H9 (cell line): ENCODE results near the gene C1QL4. TPM values are rescaled to one million over a fixed set of nuclear protein-coding genes. Genes with fewer than 3 reads are reported as not detected.

Source experiments
- DNase-seq: peaks from one replicate; pipeline ENCODE4 v3.0.0-alpha.2; 2017
- H2AFZ ChIP-seq: one replicate; pipeline ENCODE4 v1.6.1; 2013; ENCODE audit warnings: mild to moderate bottlenecking, low read length, control low read depth, moderate library complexity
- H2AK5ac ChIP-seq: 2 replicates; pipeline ENCODE4 v1.6.1; 2013; ENCODE audit warnings: low read length, control low read depth, mixed read lengths; ENCODE audit not compliant: insufficient read length
- H2BK120ac ChIP-seq: one replicate; pipeline ENCODE4 v1.6.1; 2013; ENCODE audit warnings: low read depth, mild to moderate bottlenecking, low read length, control low read depth, inconsistent platforms; ENCODE audit not compliant: poor library complexity, severe bottlenecking
- H2BK12ac ChIP-seq: 2 replicates; pipeline ENCODE4 v1.6.1; 2013; ENCODE audit warnings: low read length, control low read depth, mixed read lengths, low read depth; ENCODE audit not compliant: insufficient read length
- H2BK15ac ChIP-seq: 2 replicates; pipeline ENCODE4 v1.6.1; 2013; ENCODE audit warnings: low read depth, low read length, control low read depth
- H2BK20ac ChIP-seq: one replicate; pipeline ENCODE4 v1.6.1; 2013; ENCODE audit warnings: low read depth, mild to moderate bottlenecking, low read length, control low read depth, inconsistent platforms; ENCODE audit not compliant: poor library complexity, severe bottlenecking
- H2BK5ac ChIP-seq: 2 replicates; pipeline ENCODE4 v1.6.1; 2013; ENCODE audit warnings: low read length, control low read depth, mixed read lengths; ENCODE audit not compliant: insufficient read length
- H3K14ac ChIP-seq: 2 replicates; pipeline ENCODE4 v1.6.1; 2013; ENCODE audit warnings: low read length, control low read depth; ENCODE audit not compliant: insufficient read depth
- H3K18ac ChIP-seq: 2 replicates; pipeline ENCODE4 v1.6.1; 2013; ENCODE audit warnings: low read depth, mild to moderate bottlenecking, mixed read lengths, low read length, control low read depth; ENCODE audit not compliant: insufficient read length
- H3K23ac ChIP-seq: 2 replicates; pipeline ENCODE4 v1.6.1; 2013; ENCODE audit warnings: low read length, control low read depth, mixed read lengths, low read depth; ENCODE audit not compliant: insufficient read length
- H3K23me2 ChIP-seq: 2 replicates; pipeline ENCODE4 v1.6.1; 2013; ENCODE audit warnings: low read depth, mild to moderate bottlenecking, mixed read lengths, low read length, control low read depth; ENCODE audit not compliant: insufficient read length, poor library complexity, severe bottlenecking
- H3K27ac ChIP-seq: 2 replicates; pipeline ENCODE4 v1.5.1; 2013; ENCODE audit warnings: low read length, control low read depth, mixed read lengths, low read depth; ENCODE audit not compliant: insufficient read length
- H3K27me3 ChIP-seq: 2 replicates; pipeline ENCODE4 v1.6.1; 2013; ENCODE audit warnings: low read length, control low read depth, inconsistent platforms; ENCODE audit not compliant: insufficient read depth
- H3K4ac ChIP-seq: 2 replicates; pipeline ENCODE4 v1.6.1; 2013; ENCODE audit warnings: low read depth, mild to moderate bottlenecking, control low read depth, inconsistent platforms, low read length, moderate library complexity
- H3K4me1 ChIP-seq: 2 replicates; pipeline ENCODE4 v1.6.1; 2013; ENCODE audit warnings: low read length, control low read depth, inconsistent platforms; ENCODE audit not compliant: insufficient read depth
- H3K4me2 ChIP-seq: 2 replicates; pipeline ENCODE4 v1.6.1; 2013; ENCODE audit warnings: low read length, control low read depth, mixed read lengths; ENCODE audit not compliant: insufficient read length, insufficient read depth
- H3K56ac ChIP-seq: 2 replicates; pipeline ENCODE4 v1.6.1; 2013; ENCODE audit warnings: low read depth, mild to moderate bottlenecking, mixed read lengths, low read length, control low read depth; ENCODE audit not compliant: insufficient read length
- H3K79me1 ChIP-seq: 2 replicates; pipeline ENCODE4 v1.6.1; 2013; ENCODE audit warnings: low read depth, mild to moderate bottlenecking, moderate library complexity, low read length, control low read depth, inconsistent platforms; ENCODE audit not compliant: insufficient read depth, poor library complexity, severe bottlenecking
- H3K79me2 ChIP-seq: 2 replicates; pipeline ENCODE4 v1.6.1; 2013; ENCODE audit warnings: low read length, control low read depth, inconsistent platforms; ENCODE audit not compliant: insufficient read depth
- H3K9ac ChIP-seq: 2 replicates; pipeline ENCODE4 v1.6.1; 2013; ENCODE audit warnings: low read length, control low read depth, mixed read lengths; ENCODE audit not compliant: insufficient read length; ENCODE audit errors: extremely low read depth
- H3K9me3 ChIP-seq: one replicate; pipeline ENCODE4 v1.6.1; 2013; ENCODE audit warnings: low read depth, low read length, inconsistent platforms; ENCODE audit not compliant: control insufficient read depth
- H3T11ph ChIP-seq: one replicate; pipeline ENCODE4 v1.6.1; 2013; ENCODE audit warnings: mild to moderate bottlenecking, low read length, control low read depth, inconsistent platforms
- H4K20me1 ChIP-seq: one replicate; pipeline ENCODE4 v1.6.1; 2013; ENCODE audit not compliant: control insufficient read depth, insufficient read length, insufficient read depth
- H4K5ac ChIP-seq: 2 replicates; pipeline ENCODE4 v1.6.1; 2013; ENCODE audit warnings: low read depth, mild to moderate bottlenecking, mixed read lengths, low read length, control low read depth; ENCODE audit not compliant: insufficient read length
- H4K8ac ChIP-seq: replicated peaks from 2 replicates; pipeline ENCODE4 v1.6.1; 2013; ENCODE audit warnings: low read length, control low read depth, mixed read lengths, low read depth; ENCODE audit not compliant: insufficient read length
- H4K91ac ChIP-seq: 2 replicates; pipeline ENCODE4 v1.6.1; 2013; ENCODE audit warnings: low read depth, mild to moderate bottlenecking, moderate library complexity, mixed read lengths, low read length, control low read depth; ENCODE audit not compliant: insufficient read length
- H3K27ac Mint-ChIP-seq, 3 experiments: 2 replicates in 2 of 3; 3 replicates in 1 of 3; pipeline ENCODE4 v1.8.0; 2020 to 2021; ENCODE audit warnings: mixed read lengths in 3 of 3, mild to moderate bottlenecking in 1 of 3, moderate library complexity in 1 of 3
- H3K27me3 Mint-ChIP-seq: 2 replicates; pipeline ENCODE4 v1.8.0; 2021; ENCODE audit warnings: low read depth, mild to moderate bottlenecking, moderate library complexity, mixed read lengths
- H3K36me3 Mint-ChIP-seq, 3 experiments: 2 replicates in 2 of 3; 3 replicates in 1 of 3; pipeline ENCODE4 v1.8.0; 2020 to 2021; ENCODE audit warnings: low read depth in 3 of 3, mixed read lengths in 3 of 3; ENCODE audit not compliant: insufficient read depth in 1 of 3
- H3K4me1 Mint-ChIP-seq, 2 experiments: 2 replicates each; pipeline ENCODE4 v1.8.0; 2020; ENCODE audit warnings: mixed read lengths in 2 of 2
- H3K4me3 Mint-ChIP-seq, 2 experiments: 2 replicates in 1 of 2; 3 replicates in 1 of 2; pipeline ENCODE4 v1.8.0; 2020 to 2021; ENCODE audit warnings: mild to moderate bottlenecking in 2 of 2, mixed read lengths in 2 of 2, moderate library complexity in 1 of 2
- H3K9me3 Mint-ChIP-seq, 2 experiments: 2 replicates in 1 of 2; 3 replicates in 1 of 2; pipeline ENCODE4 v1.8.0; 2020; ENCODE audit warnings: mild to moderate bottlenecking in 2 of 2, mixed read lengths in 2 of 2, moderate library complexity in 1 of 2
- WGBS: extraction: QIAGEN DNeasy Blood & Tissue Kit; methylation state at CpG from one replicate; pipeline ENCODE4 v1.1.7; 2013; ENCODE audit warnings: missing lambda C conversion rate, low lambda C conversion rate, mixed read lengths; ENCODE audit not compliant: insufficient read length; ENCODE audit errors: extremely low coverage; 5-methylcytosine and 5-hydroxymethylcytosine counted together
- total RNA-seq: library from RNA; stranded (reverse); gene quantifications from 2 replicates; pipeline ENCODE4 v1.2.1, GENCODE V29; 2021
- TF ChIP-seq, protein P1 (sequence below): fragments of 200-600 bp; sonication (generic); conservative IDR thresholded peaks from 3 replicates; pipeline ENCODE4 v1.8.0; 2021; ENCODE audit warnings: antibody characterized with exemption, mild to moderate bottlenecking

The C1QL4 gene
- total RNA-seq, 1 experiment from 2014 or later = 1.9 TPM

DNA sequence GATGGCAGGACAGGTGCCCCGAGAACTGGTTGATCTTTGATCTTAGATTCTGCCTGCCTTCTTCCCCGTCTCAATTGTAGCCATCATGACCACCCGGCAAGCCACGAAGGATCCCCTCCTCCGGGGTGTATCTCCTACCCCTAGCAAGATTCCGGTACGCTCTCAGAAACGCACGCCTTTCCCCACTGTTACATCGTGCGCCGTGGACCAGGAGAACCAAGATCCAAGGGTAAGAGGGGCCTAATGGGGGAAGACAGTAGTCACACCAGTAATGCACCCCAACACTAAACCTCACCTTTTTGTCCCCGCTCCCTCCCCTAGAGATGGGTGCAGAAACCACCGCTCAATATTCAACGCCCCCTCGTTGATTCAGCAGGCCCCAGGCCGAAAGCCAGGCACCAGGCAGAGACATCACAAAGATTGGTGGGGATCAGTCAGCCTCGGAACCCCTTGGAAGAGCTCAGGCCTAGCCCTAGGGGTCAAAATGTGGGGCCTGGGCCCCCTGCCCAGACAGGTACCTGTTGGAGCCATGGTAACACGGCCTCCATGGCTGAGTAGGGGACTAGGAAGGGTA lies 13.4 kb downstream of the C1QL4 start:
- H3K9me3 Mint-ChIP-seq = no peaks in the 10 kb centered on the region
- Histone ChIP-seq H2BK120ac (no peak overlapping the region), H3K27ac (no peak overlapping the region), H4K8ac (no peak overlapping the region), H4K20me1 (no peaks in the 10 kb centered on the region), H2BK12ac (no peak overlapping the region), H3K4ac (no peak overlapping the region), H3K79me1 (peaks cover 3% of the 10 kb centered on the region), H2BK5ac (no peak overlapping the region), H3K18ac (no peak overlapping the region), H3K4me1 (no peaks in the 10 kb centered on the region), H4K91ac (no peak overlapping the region), H3T11ph (no peak overlapping the region), H3K9me3 (no peaks in the 10 kb centered on the region), H3K56ac (no peak overlapping the region), H3K14ac (peak overlapping the region; percentile 55), H3K4me2 (peak overlapping the region; percentile 99), H3K9ac (peak overlapping the region; percentile 80), H3K79me2 (no peaks in the 10 kb centered on the region; the same call in 1 of the 2 replicates), H2BK20ac (no peak overlapping the region), H2AK5ac (no peak overlapping the region), H2BK15ac (no peak overlapping the region), H3K23me2 (peaks cover 7% of the 10 kb centered on the region), H2AFZ (no peak overlapping the region), H3K27me3 (no peaks in the 10 kb centered on the region), H3K23ac (no peak overlapping the region), H4K5ac (no peak overlapping the region)
- peaks cover 6% of the 10 kb centered on the region for H3K27me3 Mint-ChIP-seq
- H3K4me1 Mint-ChIP-seq = peaks cover 10 to 21% of the 10 kb centered on the region in 2 experiments
- peak overlapping the region; percentile 100 for H3K4me3 Mint-ChIP-seq
- TF ChIP-seq, protein P1, sequence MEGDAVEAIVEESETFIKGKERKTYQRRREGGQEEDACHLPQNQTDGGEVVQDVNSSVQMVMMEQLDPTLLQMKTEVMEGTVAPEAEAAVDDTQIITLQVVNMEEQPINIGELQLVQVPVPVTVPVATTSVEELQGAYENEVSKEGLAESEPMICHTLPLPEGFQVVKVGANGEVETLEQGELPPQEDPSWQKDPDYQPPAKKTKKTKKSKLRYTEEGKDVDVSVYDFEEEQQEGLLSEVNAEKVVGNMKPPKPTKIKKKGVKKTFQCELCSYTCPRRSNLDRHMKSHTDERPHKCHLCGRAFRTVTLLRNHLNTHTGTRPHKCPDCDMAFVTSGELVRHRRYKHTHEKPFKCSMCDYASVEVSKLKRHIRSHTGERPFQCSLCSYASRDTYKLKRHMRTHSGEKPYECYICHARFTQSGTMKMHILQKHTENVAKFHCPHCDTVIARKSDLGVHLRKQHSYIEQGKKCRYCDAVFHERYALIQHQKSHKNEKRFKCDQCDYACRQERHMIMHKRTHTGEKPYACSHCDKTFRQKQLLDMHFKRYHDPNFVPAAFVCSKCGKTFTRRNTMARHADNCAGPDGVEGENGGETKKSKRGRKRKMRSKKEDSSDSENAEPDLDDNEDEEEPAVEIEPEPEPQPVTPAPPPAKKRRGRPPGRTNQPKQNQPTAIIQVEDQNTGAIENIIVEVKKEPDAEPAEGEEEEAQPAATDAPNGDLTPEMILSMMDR = no peak
- whole genome bisulfite sequencing = no CpG with 5 or more reads among the region's 19 CpGs
- H3K36me3 Mint-ChIP-seq = peaks cover 12 to 42% (median 31%) of the 10 kb centered on the region in 3 experiments; a peak in 6 of 7 replicates
- no peak for DNase-seq
- peak overlapping the region; percentile 92 to 99 (median 98); a peak in 5 of 7 replicates for H3K27ac Mint-ChIP-seq
